HepG2 (cell line): ENCODE data around the gene ZNF155. TPM values are rescaled to one million over a fixed set of nuclear protein-coding genes. Genes with fewer than 3 reads are reported as not detected.

Experiments used
- CREM ChIP-seq, 2 experiments: sonication (generic) in 1 of 2; formaldehyde crosslinking in 1 of 2; IDR thresholded peaks; 2 replicates each; pipeline versions ENCODE4 v1.4.0 to v1.6.1; 2016 to 2020; ENCODE audit warnings: antibody characterized with exemption in 1 of 2, mild to moderate bottlenecking in 1 of 2, missing genetic modification reagents in 1 of 2
- ERF ChIP-seq: IDR thresholded peaks from 2 replicates; pipeline ENCODE4 v1.6.1; 2018; ENCODE audit warnings: missing biosample characterization, missing genetic modification reagents
- ETV6 ChIP-seq: sonication (generic); formaldehyde crosslinking; conservative IDR thresholded peaks from 2 replicates; pipeline ENCODE4 v1.4.0; 2020; ENCODE audit warnings: missing genetic modification reagents
- GFI1 ChIP-seq: sonication (generic); formaldehyde crosslinking; IDR thresholded peaks from 2 replicates; pipeline ENCODE4 v1.5.0; 2020; ENCODE audit warnings: missing genetic modification reagents, mild to moderate bottlenecking, borderline replicate concordance
- HOXA7 ChIP-seq: sonication (generic); formaldehyde crosslinking; IDR thresholded peaks from 2 replicates; pipeline ENCODE4 v1.8.1; 2022; ENCODE audit warnings: mild to moderate bottlenecking, missing genetic modification reagents, moderate library complexity
- JARID2 ChIP-seq: sonication (generic); formaldehyde crosslinking; IDR thresholded peaks from 2 replicates; pipeline ENCODE4 v1.8.1; 2023; ENCODE audit warnings: missing genetic modification reagents, inconsistent platforms; ENCODE audit not compliant: insufficient replicate concordance
- KLF16 ChIP-seq, 2 experiments: sonication (generic) in 1 of 2; formaldehyde crosslinking in 1 of 2; IDR thresholded peaks; 2 replicates each; pipeline versions ENCODE4 v1.6.1 to v1.8.0; 2016 to 2023; ENCODE audit warnings: missing genetic modification reagents in 2 of 2, missing compliant biosample characterization in 1 of 2
- KMT2B ChIP-seq: IDR thresholded peaks from 2 replicates; pipeline ENCODE4 v1.6.1; 2016; ENCODE audit warnings: missing genetic modification reagents, missing compliant biosample characterization
- POLR2A ChIP-seq, 2 experiments: IDR thresholded peaks; 2 replicates each; pipeline ENCODE4 v1.6.1; 2011; ENCODE audit warnings: low read depth in 2 of 2, low read length in 2 of 2, mild to moderate bottlenecking in 1 of 2, moderate library complexity in 1 of 2; ENCODE audit not compliant: insufficient read depth in 1 of 2
- SRY ChIP-seq: sonication (generic); formaldehyde crosslinking; IDR thresholded peaks from 2 replicates; pipeline ENCODE4 v1.8.0; 2022; ENCODE audit warnings: mild to moderate bottlenecking, missing genetic modification reagents
- TEAD3 ChIP-seq: optimal IDR thresholded peaks from 2 replicates; pipeline ENCODE3; 2016; ENCODE audit warnings: borderline replicate concordance
- TFE3 ChIP-seq: IDR thresholded peaks from 2 replicates; pipeline ENCODE4 v1.6.1; 2016
- ZMYM4 ChIP-seq: sonication (generic); formaldehyde crosslinking; IDR thresholded peaks from 2 replicates; pipeline ENCODE4 v1.8.1; 2023; ENCODE audit warnings: mild to moderate bottlenecking, missing genetic modification reagents
- ZNF143 ChIP-seq: sonication (generic); formaldehyde crosslinking; IDR thresholded peaks from 2 replicates; pipeline ENCODE4 v1.4.0; 2020; ENCODE audit warnings: missing genetic modification reagents
- ZNF276 ChIP-seq: sonication (generic); formaldehyde crosslinking; IDR thresholded peaks from 2 replicates; pipeline ENCODE4 v1.4.0; 2020; ENCODE audit warnings: mild to moderate bottlenecking, low read depth, missing genetic modification reagents
- ZNF335 ChIP-seq: sonication (generic); formaldehyde crosslinking; IDR thresholded peaks from 2 replicates; pipeline ENCODE4 v1.4.0; 2020; ENCODE audit warnings: missing genetic modification reagents
- ZNF432 ChIP-seq: sonication (generic); formaldehyde crosslinking; IDR thresholded peaks from 2 replicates; pipeline ENCODE4 v1.5.0; 2020; ENCODE audit warnings: missing genetic modification reagents, mild to moderate bottlenecking, borderline replicate concordance
- polyA plus RNA-seq, 8 experiments: library from polyadenylated mRNA; depleted of rRNA in 3 of 8; stranded (reverse) in 7 of 8; unstranded in 1 of 8; fragments of >200 nt; fragmentation: Illumina TruSeq in 4 of 8; extraction: Trizol in 4 of 8; gene quantifications; 2 replicates each; pipeline versions ENCODE4 v1.2.1 to v1.2.3, GENCODE V29; 2011 to 2016; ENCODE audit warnings: low read depth in 4 of 8, missing spikeins in 1 of 8, mixed read lengths in 1 of 8; ENCODE audit not compliant: insufficient read depth in 1 of 8
- total RNA-seq, 5 experiments: library from RNA; depleted of rRNA; stranded (reverse); fragments of >200 nt; fragmentation: Illumina TruSeq; extraction: Trizol; gene quantifications; 2 replicates each; pipeline ENCODE4 v1.2.3, GENCODE V29; 2016; ENCODE audit warnings: low read depth in 1 of 5
- TF ChIP-seq, protein P1 (sequence below): sonication (generic); formaldehyde crosslinking; IDR thresholded peaks from 2 replicates; pipeline ENCODE4 v1.4.0; 2020; ENCODE audit warnings: low read depth, missing genetic modification reagents
- TF ChIP-seq, protein P2 (sequence below): sonication (generic); formaldehyde crosslinking; conservative IDR thresholded peaks from 2 replicates; pipeline ENCODE4 v1.4.0; 2020; ENCODE audit warnings: mild to moderate bottlenecking, missing genetic modification reagents, moderate library complexity

ZNF155 gene
- total and polyA plus RNA-seq, 2 of the 13 experiments (the other 11 are each of a cell fraction or from before 2014, with no cell fraction given): 2.5 to 3.6 TPM

DNA sequence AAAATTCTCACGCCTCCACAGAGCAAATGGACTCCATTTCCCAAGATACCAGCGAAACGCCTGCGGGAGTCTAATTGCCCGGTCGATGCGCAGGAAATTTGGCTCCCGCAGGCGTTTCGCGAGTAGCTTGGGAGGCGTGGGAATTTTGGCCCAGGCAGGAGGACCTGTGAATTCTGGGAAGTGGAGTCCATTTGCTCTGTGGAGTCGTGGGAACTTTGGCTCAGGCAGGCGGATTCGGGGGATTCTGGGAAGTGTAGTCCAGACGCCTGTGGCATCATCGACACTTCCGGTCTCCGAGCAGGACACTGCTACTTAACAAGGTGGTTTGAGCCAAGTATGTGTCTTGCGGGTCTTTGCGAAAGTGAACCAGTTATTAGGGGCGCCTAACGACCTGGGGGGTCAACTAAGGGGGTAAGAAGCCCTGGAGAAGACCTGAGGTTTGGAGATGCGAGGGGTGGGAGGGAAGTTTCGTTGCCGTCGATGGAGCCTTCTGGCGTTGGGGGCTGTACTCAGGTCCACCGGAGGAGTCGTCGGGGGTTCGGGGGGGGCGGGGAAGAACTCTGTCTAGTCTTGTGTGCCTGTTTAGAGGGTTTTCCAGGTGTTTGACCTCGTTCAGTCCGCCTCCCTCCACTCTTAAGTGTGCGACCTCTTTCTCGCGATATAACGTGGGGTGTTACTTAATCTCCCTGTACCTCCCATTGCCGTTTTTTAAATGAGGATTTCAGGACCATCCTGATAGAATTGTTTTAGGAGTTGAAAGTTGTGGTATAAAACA lies at the start of gene ZNF155 (continued):
- TF ChIP-seq ZNF432 (CRISPR knock-in tag): no peak
- peak; percentile 38 for TF ChIP-seq TEAD3
- TF ChIP-seq SRY (CRISPR knock-in tag): no peak
- TF ChIP-seq ZMYM4 (CRISPR knock-in tag): 0 out of 2 replicates have a peak, but pooled peaks have one; percentile 13
- TF ChIP-seq ZNF143 (CRISPR knock-in tag): peak; percentile 93
- no peak for TF ChIP-seq ZNF276
- no peak for TF ChIP-seq ETV6 (CRISPR knock-in tag)
- TF ChIP-seq CREM (IDR thresholded peaks at IDR 0.05): peak; percentile 97
- TF ChIP-seq CREM (CRISPR knock-in tag; IDR thresholded peaks at IDR 0.05): no peak
- no peak for TF ChIP-seq ERF (CRISPR knock-in tag)
- TF ChIP-seq KMT2B (CRISPR knock-in tag): peak; percentile 65; the same call in 1 of the 2 replicates
- TF ChIP-seq JARID2 (CRISPR knock-in tag): no peak
- TF ChIP-seq TFE3 (CRISPR knock-in tag): peak; percentile 20; the same call in 1 of the 2 replicates
- TF ChIP-seq, protein P1, sequence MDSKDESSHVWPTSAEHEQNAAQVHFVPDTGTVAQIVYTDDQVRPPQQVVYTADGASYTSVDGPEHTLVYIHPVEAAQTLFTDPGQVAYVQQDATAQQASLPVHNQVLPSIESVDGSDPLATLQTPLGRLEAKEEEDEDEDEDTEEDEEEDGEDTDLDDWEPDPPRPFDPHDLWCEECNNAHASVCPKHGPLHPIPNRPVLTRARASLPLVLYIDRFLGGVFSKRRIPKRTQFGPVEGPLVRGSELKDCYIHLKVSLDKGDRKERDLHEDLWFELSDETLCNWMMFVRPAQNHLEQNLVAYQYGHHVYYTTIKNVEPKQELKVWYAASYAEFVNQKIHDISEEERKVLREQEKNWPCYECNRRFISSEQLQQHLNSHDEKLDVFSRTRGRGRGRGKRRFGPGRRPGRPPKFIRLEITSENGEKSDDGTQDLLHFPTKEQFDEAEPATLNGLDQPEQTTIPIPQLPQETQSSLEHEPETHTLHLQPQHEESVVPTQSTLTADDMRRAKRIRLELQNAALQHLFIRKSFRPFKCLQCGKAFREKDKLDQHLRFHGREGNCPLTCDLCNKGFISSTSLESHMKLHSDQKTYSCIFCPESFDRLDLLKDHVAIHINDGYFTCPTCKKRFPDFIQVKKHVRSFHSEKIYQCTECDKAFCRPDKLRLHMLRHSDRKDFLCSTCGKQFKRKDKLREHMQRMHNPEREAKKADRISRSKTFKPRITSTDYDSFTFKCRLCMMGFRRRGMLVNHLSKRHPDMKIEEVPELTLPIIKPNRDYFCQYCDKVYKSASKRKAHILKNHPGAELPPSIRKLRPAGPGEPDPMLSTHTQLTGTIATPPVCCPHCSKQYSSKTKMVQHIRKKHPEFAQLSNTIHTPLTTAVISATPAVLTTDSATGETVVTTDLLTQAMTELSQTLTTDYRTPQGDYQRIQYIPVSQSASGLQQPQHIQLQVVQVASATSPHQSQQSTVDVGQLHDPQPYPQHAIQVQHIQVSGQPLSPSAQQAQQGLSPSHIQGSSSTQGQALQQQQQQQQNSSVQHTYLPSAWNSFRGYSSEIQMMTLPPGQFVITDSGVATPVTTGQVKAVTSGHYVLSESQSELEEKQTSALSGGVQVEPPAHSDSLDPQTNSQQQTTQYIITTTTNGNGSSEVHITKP (CRISPR knock-in tag): 0 out of 2 replicates have a peak, but pooled peaks have one; percentile 60
- TF ChIP-seq, protein P2, sequence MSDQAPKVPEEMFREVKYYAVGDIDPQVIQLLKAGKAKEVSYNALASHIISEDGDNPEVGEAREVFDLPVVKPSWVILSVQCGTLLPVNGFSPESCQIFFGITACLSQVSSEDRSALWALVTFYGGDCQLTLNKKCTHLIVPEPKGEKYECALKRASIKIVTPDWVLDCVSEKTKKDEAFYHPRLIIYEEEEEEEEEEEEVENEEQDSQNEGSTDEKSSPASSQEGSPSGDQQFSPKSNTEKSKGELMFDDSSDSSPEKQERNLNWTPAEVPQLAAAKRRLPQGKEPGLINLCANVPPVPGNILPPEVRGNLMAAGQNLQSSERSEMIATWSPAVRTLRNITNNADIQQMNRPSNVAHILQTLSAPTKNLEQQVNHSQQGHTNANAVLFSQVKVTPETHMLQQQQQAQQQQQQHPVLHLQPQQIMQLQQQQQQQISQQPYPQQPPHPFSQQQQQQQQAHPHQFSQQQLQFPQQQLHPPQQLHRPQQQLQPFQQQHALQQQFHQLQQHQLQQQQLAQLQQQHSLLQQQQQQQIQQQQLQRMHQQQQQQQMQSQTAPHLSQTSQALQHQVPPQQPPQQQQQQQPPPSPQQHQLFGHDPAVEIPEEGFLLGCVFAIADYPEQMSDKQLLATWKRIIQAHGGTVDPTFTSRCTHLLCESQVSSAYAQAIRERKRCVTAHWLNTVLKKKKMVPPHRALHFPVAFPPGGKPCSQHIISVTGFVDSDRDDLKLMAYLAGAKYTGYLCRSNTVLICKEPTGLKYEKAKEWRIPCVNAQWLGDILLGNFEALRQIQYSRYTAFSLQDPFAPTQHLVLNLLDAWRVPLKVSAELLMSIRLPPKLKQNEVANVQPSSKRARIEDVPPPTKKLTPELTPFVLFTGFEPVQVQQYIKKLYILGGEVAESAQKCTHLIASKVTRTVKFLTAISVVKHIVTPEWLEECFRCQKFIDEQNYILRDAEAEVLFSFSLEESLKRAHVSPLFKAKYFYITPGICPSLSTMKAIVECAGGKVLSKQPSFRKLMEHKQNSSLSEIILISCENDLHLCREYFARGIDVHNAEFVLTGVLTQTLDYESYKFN (CRISPR knock-in tag): no peak
- peak; percentile 61; the same call in 1 of the 2 replicates for TF ChIP-seq ZNF335 (CRISPR knock-in tag)
- TF ChIP-seq HOXA7 (CRISPR knock-in tag): no peak
- TF ChIP-seq POLR2A (IDR thresholded peaks at IDR 0.05; ENCODE audit: insufficient read depth in 1 of 2, low read depth in 2 of 2, low read length in 2 of 2): peak; percentile 22 to 23; a peak in 1 of 4 replicates
- TF ChIP-seq GFI1 (CRISPR knock-in tag): no peak
- peak in 1 of 2 experiments; percentile 61; a peak in 1 of 4 replicates for TF ChIP-seq KLF16 (CRISPR knock-in tag; IDR thresholded peaks at IDR 0.05)
